Measurements from ENCODE around the gene DGKD.

GRCh38 chr2:233503947-233504637 lies 149.8 kb downstream of the DGKD start:
- TF ChIP-seq CTCF (IDR thresholded peaks at IDR 0.05; ENCODE audit: low read depth, low read length), result no peak
- TF ChIP-seq EZH2phosphoT487 (IDR thresholded peaks at IDR 0.05; ENCODE audit: low read depth), result no peak

Data from OCI-LY3 (cell line).